ENCODE measurements around the gene PEX11B. TPM values are rescaled to one million over a fixed set of nuclear protein-coding genes. Genes with fewer than 3 reads are reported as not detected.

Gene PEX11B
- total and polyA plus RNA-seq, 2 donors from 2014 or later, result 35.7 to 50.5 TPM

- Histone ChIP-seq H3K9ac (ENCODE audit: low read length in 3 of 3) (peak overlapping the region; percentile 14 to 95 (median 90)), H3K9me3 (ENCODE audit: control insufficient read depth in 2 of 3, insufficient read depth in 1 of 3, low read length in 3 of 3) (no peaks in the 10 kb centered on the region), H3K27me3 (ENCODE audit: control insufficient read depth, insufficient read depth, low read length) (no peaks in the 10 kb centered on the region), H3K27ac (ENCODE audit: low read depth in 2 of 2, low read length in 2 of 2) (peak overlapping the region; percentile 89 to 95), H3K4me1 (ENCODE audit: control insufficient read depth in 2 of 3, insufficient read depth in 2 of 3, low read depth in 1 of 3, low read length in 3 of 3) (peaks cover 4 to 22% (median 5%) of the 10 kb centered on the region in 3 donors), H3K4me3 (ENCODE audit: low read length in 3 of 3) (peak overlapping the region; percentile 91 to 99 (median 97)), H3K36me3 (ENCODE audit: control insufficient read depth in 2 of 3, insufficient read depth in 3 of 3, low read length in 3 of 3) (peaks cover 0 to 6% (median 0%) of the 10 kb centered on the region in 3 donors)
- DNase-seq, result peak; percentile 54 to 89 (median 69)
- no peak for FAIRE-seq
- intact Hi-C loops (cut with DNase I), result no loop called here
- peak; percentile 17 for TF ChIP-seq CTCF (IDR thresholded peaks at IDR 0.05; ENCODE audit: borderline replicate concordance, extremely low read depth, insufficient read depth)
These were observed 749 bp upstream of the PEX11B start for GRCh38 chr1:145918992-145919939.

GRCh38 chr1:145917595-145917994, 922 bp downstream of the PEX11B start:
- DNase-seq, result no peak
- Histone ChIP-seq H3K9ac (ENCODE audit: low read length in 3 of 3) (peak overlapping the region; percentile 55 to 95 (median 90)), H3K4me1 (ENCODE audit: control insufficient read depth in 2 of 3, insufficient read depth in 2 of 3, low read depth in 1 of 3, low read length in 3 of 3) (peaks cover 4 to 22% (median 5%) of the 10 kb centered on the region in 3 donors), H3K36me3 (ENCODE audit: control insufficient read depth in 2 of 3, insufficient read depth in 3 of 3, low read length in 3 of 3) (peaks cover 2 to 4% (median 3%) of the 10 kb centered on the region in 3 donors), H3K4me3 (ENCODE audit: low read length in 3 of 3) (peak overlapping the region; percentile 91 to 99 (median 97)), H3K9me3 (ENCODE audit: control insufficient read depth in 2 of 3, insufficient read depth in 1 of 3, low read length in 3 of 3) (no peaks in the 10 kb centered on the region), H3K27me3 (ENCODE audit: control insufficient read depth, insufficient read depth, low read length) (no peaks in the 10 kb centered on the region), H3K27ac (ENCODE audit: low read depth in 2 of 2, low read length in 2 of 2) (peak overlapping the region in 1 of 2 donors; percentile 95)
- intact Hi-C loops (cut with DNase I), result no loop called here
- FAIRE-seq, result no peak
- TF ChIP-seq CTCF (IDR thresholded peaks at IDR 0.05; ENCODE audit: borderline replicate concordance, extremely low read depth, insufficient read depth), result no peak

GRCh38 chr1:145916745-145917144, 1.8 kb downstream of the PEX11B start:
- H3K27ac ChIP-seq (ENCODE audit: low read depth in 2 of 2, low read length in 2 of 2), result no peak overlapping the region
- no peaks in the 10 kb centered on the region for H3K9me3 ChIP-seq (ENCODE audit: control insufficient read depth in 2 of 3, insufficient read depth in 1 of 3, low read length in 3 of 3)
- peaks cover 2 to 12% (median 6%) of the 10 kb centered on the region in 3 donors for H3K36me3 ChIP-seq (ENCODE audit: control insufficient read depth in 2 of 3, insufficient read depth in 3 of 3, low read length in 3 of 3)
- no peak for FAIRE-seq
- H3K4me1 ChIP-seq (ENCODE audit: control insufficient read depth in 2 of 3, insufficient read depth in 2 of 3, low read depth in 1 of 3, low read length in 3 of 3), result peaks cover 4 to 22% (median 5%) of the 10 kb centered on the region in 3 donors
- intact Hi-C loops (cut with DNase I), result no loop called here
- TF ChIP-seq CTCF (IDR thresholded peaks at IDR 0.05; ENCODE audit: borderline replicate concordance, extremely low read depth, insufficient read depth), result no peak
- DNase-seq, result no peak
- H3K9ac ChIP-seq (ENCODE audit: low read length in 3 of 3), result no peak overlapping the region
- H3K27me3 ChIP-seq (ENCODE audit: control insufficient read depth, insufficient read depth, low read length), result no peaks in the 10 kb centered on the region
- H3K4me3 ChIP-seq (ENCODE audit: low read length in 3 of 3), result no peak overlapping the region

All from kidney (tissue), 14 donors.